AG20443 (cell line): ENCODE data around the gene TRIM22.
"Not testable (repeated sequence)": the region's sequence is repeated elsewhere in the genome, so short reads cannot be mapped to it uniquely, and the experiment has no call there.

ENCODE experiments used
- DNase-seq: peaks from one replicate; pipeline ENCODE4 v3.0.0; 2012; ENCODE audit warnings: low spot score, mixed read lengths

Gene TRIM22

GRCh38 chr11:5689551-5689983 is at the start of gene TRIM22:
Gene TRIM22 (plus strand): TSS chr11:5689790. CDS start chr11:5696233, 6,443 bp downstream.
- peak; percentile 71 for DNase-seq

GRCh38 chr11:5639953-5640352 is 49.6 kb upstream of the TRIM22 start:
- DNase-seq, result no peak

GRCh38 chr11:5643585-5643984 is 46.0 kb upstream of the TRIM22 start:
- DNase-seq, result no peak

- no peak for DNase-seq
Measured at GRCh38 chr11:5646139-5646538, 43.5 kb upstream of the TRIM22 start.

GRCh38 chr11:5655474-5655873 is 34.1 kb upstream of the TRIM22 start:
- no peak for DNase-seq

- not testable (repeated sequence) for DNase-seq
Measured at GRCh38 chr11:5656956-5657355, 32.6 kb upstream of the TRIM22 start.

- DNase-seq, result no peak
Measured at GRCh38 chr11:5658318-5658717, 31.3 kb upstream of the TRIM22 start.

- DNase-seq, result no peak
Measured at GRCh38 chr11:5663511-5663910, 26.1 kb upstream of the TRIM22 start.

GRCh38 chr11:5665051-5665570 is 24.5 kb upstream of the TRIM22 start:
- DNase-seq, result no peak

- DNase-seq, result no peak
Measured at GRCh38 chr11:5665746-5666401, 23.7 kb upstream of the TRIM22 start.

- DNase-seq, result no peak
Measured at GRCh38 chr11:5666402-5666793, 23.2 kb upstream of the TRIM22 start.

- DNase-seq, result no peak
Measured at GRCh38 chr11:5671831-5672230, 17.8 kb upstream of the TRIM22 start.

- DNase-seq, result no peak
Measured at GRCh38 chr11:5674391-5674790, 15.2 kb upstream of the TRIM22 start.

GRCh38 chr11:5679811-5680210 is 9.8 kb upstream of the TRIM22 start:
- no peak for DNase-seq

- not testable (repeated sequence) for DNase-seq
Measured at GRCh38 chr11:5682890-5683441, 6.6 kb upstream of the TRIM22 start.

- DNase-seq, result not testable (repeated sequence)
Measured at GRCh38 chr11:5683620-5684019, 6.0 kb upstream of the TRIM22 start.

- DNase-seq, result peak; percentile 11
Measured at GRCh38 chr11:5684036-5684645, 5.4 kb upstream of the TRIM22 start.

GRCh38 chr11:5684646-5685362 is 4.8 kb upstream of the TRIM22 start, which contains the start of gene TRIM5:
Gene TRIM5 (minus strand): TSS chr11:5685074. CDS start chr11:5680177, 4,897 bp downstream.
- DNase-seq, result peak; percentile 97

GRCh38 chr11:5686426-5686825 is 3.2 kb upstream of the TRIM22 start:
- no peak for DNase-seq

- no peak for DNase-seq
Measured at GRCh38 chr11:5688482-5688881, 1.1 kb upstream of the TRIM22 start.

GRCh38 chr11:5690216-5690615 is 626 bp downstream of the TRIM22 start:
- DNase-seq, result peak; percentile 34

GRCh38 chr11:5690736-5691135 is 1.1 kb downstream of the TRIM22 start:
- DNase-seq, result peak; percentile 56
